A549 treated with ZK216348 at 1 μM for 4 hours (cell line): ENCODE results near the gene SPATA17. TPM values are rescaled to one million over a fixed set of nuclear protein-coding genes. Genes with fewer than 3 reads are reported as not detected.

Experiments used
- total RNA-seq: library from RNA; stranded (reverse); fragments of 200-300 nt; extraction: Qiagen RNA extraction; gene quantifications from 5 replicates; pipeline ENCODE4 v1.2.3, GENCODE V29; 2022; ENCODE audit warnings: low read depth

SPATA17 gene
- 2.0 to 4.2 TPM (median 2.6 TPM) in 5 replicates for total RNA-seq

DNA sequence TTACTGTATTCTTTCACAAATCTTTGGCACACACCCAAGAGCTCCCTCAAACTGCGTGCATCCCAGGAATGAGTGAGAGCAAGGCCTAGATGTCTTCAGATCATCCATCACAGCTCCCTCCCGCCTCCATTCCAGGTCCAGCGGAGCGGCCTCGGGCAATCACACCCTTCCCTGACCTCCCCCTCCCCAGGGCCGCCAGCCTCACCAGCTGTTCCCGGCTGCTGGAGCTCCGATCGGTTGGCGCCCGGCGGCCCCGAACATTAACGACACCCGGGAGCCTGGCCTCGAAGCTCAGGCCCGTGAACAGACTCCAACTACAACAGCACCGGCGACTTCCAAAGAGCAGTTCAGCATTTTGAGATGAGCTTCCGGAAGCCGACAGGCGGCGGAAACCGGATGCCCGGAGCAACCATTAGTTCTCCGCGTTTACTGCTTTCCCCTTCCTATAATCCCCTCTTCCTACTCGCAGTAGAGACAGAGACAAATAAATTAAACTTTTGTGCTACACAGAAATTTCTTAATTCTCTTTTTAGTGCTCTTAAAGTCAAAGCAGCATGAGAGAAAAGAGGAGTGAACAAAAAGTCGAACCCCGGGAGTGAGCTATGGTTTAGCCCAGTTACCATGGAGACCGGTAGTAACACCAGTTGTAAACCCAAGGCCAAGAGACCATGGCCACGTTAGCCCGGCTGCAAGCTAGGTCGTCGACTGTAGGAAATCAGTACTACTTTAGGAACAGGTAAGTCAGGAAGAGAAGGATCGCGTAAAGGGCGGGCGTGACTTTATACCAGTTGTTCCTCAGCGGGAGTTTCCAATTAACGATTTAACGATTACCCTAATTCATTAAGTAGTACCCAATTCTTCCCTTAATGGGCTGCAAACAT is at the start of gene SPATA17, which contains the start of gene GPATCH2:
TSS of gene SPATA17 (plus strand) at position 634 of the 881 bp plus-strand sequence. CDS start at position 669, 35 bp downstream.
TSS of gene GPATCH2 (minus strand) at position 380 of the 881 bp plus-strand sequence. CDS start at position 261, 119 bp downstream.

Other genes with a start within 250 kb of the SPATA17 start
- gene GPATCH2, start 254 bp upstream of the SPATA17 start, total RNA-seq, result 4.9 to 10.6 TPM (median 8.4 TPM) in 5 replicates